Right atrium auricular region (tissue), 2 donors: ENCODE data around the gene TBC1D7. TPM values are rescaled to one million over a fixed set of nuclear protein-coding genes. Genes with fewer than 3 reads are reported as not detected.
A peak's percentile ranks its signal among the peaks of the same experiment; 100 is the strongest.

Experiments used
- DNase-seq: peaks from one replicate; pipeline ENCODE4 v3.0.0-alpha.2; 2019; ENCODE audit warnings: low spot score
- H3K27ac ChIP-seq, 2 donors: fragments of 200-600 bp; sonication (generic); 1 replicate in 1 of 2; 2 replicates in 1 of 2; pipeline ENCODE4 v1.5.1; 2016 to 2019
- H3K27me3 ChIP-seq, 2 donors: fragments of 200-600 bp; sonication (generic); one replicate each; pipeline versions ENCODE4 v1.5.1 to v1.6.0; 2017 to 2019
- H3K36me3 ChIP-seq: fragments of 200-600 bp; sonication (generic); one replicate; pipeline ENCODE4 v1.5.1; 2016
- H3K4me1 ChIP-seq, 2 donors: fragments of 200-600 bp; sonication (generic); one replicate each; pipeline versions ENCODE4 v1.5.1 to v1.6.0; 2017 to 2019
- H3K4me3 ChIP-seq, 2 donors: fragments of 200-600 bp; sonication (generic); 1 replicate in 1 of 2; 2 replicates in 1 of 2; pipeline ENCODE4 v1.5.1; 2017 to 2019; ENCODE audit warnings: mild to moderate bottlenecking in 1 of 2, moderate library complexity in 1 of 2
- H3K9me3 ChIP-seq, 2 donors: fragments of 200-600 bp; sonication (generic); one replicate each; pipeline ENCODE4 v1.5.1; 2019
- total RNA-seq, 2 donors: library from RNA; depleted of rRNA; stranded (reverse); fragments of >200 nt; gene quantifications; one replicate each; pipeline ENCODE4 v1.1.0, GENCODE V29; 2016
- TF ChIP-seq, protein P1 (sequence below), 2 donors: fragments of 200-600 bp; sonication (generic); IDR thresholded peaks; one replicate each; pipeline ENCODE4 v1.5.1; 2019; ENCODE audit warnings: antibody characterized with exemption in 2 of 2

Gene TBC1D7
- total RNA-seq, 2 donors from 2014 or later = 15.0 to 27.0 TPM

DNA sequence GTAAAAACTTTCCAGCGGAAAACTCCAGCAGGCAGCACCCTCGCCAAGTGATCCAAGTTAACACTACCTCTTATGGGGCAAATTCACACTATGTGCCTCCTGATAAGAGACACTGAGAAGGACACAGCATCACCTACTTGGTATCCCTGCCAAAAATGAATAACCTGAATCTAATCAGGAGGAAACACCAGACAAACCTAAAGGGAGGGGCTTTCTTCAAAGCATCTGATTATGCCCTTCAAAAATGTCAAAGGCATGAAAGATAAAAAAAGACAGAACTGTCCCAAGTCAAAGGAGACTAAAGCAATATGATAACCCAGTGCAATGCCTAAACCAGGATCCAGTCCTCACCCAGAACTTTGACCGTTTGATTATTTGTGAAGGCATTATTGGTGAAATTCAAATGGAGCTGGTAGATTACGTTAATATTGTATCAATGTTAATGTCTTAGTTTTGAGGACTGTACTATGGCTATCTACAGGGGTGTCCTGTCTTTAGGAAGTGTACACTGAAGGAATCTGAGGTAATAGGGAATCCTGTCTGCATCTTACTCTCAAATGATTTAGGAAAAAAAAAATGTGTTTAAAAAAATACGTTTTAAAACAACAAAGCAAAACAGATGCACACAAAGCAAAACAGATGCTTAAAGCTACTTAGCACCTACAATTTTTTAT lies 8.3 kb downstream of the TBC1D7 start:
- no peak overlapping the region for H3K4me3 ChIP-seq
- H3K27ac ChIP-seq = no peak overlapping the region
- no peak for DNase-seq
- H3K9me3 ChIP-seq = no peaks in the 10 kb centered on the region
- peaks cover 74% of the 10 kb centered on the region for H3K36me3 ChIP-seq
- TF ChIP-seq, protein P1, sequence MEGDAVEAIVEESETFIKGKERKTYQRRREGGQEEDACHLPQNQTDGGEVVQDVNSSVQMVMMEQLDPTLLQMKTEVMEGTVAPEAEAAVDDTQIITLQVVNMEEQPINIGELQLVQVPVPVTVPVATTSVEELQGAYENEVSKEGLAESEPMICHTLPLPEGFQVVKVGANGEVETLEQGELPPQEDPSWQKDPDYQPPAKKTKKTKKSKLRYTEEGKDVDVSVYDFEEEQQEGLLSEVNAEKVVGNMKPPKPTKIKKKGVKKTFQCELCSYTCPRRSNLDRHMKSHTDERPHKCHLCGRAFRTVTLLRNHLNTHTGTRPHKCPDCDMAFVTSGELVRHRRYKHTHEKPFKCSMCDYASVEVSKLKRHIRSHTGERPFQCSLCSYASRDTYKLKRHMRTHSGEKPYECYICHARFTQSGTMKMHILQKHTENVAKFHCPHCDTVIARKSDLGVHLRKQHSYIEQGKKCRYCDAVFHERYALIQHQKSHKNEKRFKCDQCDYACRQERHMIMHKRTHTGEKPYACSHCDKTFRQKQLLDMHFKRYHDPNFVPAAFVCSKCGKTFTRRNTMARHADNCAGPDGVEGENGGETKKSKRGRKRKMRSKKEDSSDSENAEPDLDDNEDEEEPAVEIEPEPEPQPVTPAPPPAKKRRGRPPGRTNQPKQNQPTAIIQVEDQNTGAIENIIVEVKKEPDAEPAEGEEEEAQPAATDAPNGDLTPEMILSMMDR (IDR thresholded peaks at IDR 0.05) = no peak
- H3K4me1 ChIP-seq = peaks cover 0 to 4% of the 10 kb centered on the region in 2 donors
- no peaks in the 10 kb centered on the region for H3K27me3 ChIP-seq

DNA sequence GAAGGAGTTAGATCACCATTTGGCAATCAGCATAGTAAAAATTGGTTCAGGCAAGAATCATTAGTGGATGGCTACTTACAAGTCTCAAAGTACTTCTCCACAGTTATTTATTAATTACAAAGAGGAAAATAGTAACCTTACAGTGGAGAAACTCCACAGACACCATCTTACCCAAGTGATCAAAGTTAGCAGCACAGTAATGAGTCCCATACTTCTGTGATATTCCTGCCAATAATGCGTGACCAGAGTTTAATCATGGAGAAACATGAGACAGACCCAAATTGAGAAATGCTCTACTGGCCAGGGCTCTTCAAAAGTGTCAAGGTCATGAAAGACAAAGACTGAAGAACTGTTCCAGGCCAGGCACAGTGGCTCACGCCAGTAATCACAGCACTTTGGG lies 9.5 kb downstream of the TBC1D7 start:
- Histone ChIP-seq H3K27ac (no peak overlapping the region), H3K27me3 (no peaks in the 10 kb centered on the region), H3K4me1 (peaks cover 0 to 4% of the 10 kb centered on the region in 2 donors), H3K36me3 (peaks cover 75% of the 10 kb centered on the region), H3K9me3 (no peaks in the 10 kb centered on the region), H3K4me3 (no peak overlapping the region)
- DNase-seq = no peak
- TF ChIP-seq, protein P1 (IDR thresholded peaks at IDR 0.05) = no peak

DNA sequence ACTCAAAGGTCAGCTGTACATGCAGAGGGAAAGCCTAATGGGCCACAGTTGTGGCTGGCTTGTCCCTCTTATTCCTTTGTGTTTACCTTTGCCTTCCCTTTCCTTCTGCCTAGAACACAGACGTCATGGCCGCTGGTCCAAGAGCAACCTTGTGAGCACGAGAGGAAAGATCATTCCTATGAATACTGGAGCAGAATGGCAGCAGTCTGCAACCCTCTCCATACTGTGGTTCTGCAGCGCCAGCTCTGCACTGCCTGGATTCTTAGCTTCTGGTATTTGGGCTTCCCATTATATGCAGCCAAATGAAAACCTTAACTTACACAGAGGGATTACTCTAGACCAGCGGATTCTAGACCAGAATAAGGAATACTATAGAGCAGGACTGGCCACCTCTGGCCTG lies 12.4 kb downstream of the TBC1D7 start:
- Histone ChIP-seq H3K27ac (no peak overlapping the region), H3K27me3 (no peaks in the 10 kb centered on the region), H3K36me3 (peaks cover 69% of the 10 kb centered on the region), H3K4me3 (no peak overlapping the region), H3K4me1 (no peaks in the 10 kb centered on the region), H3K9me3 (no peaks in the 10 kb centered on the region)
- DNase-seq = no peak
- TF ChIP-seq, protein P1 (IDR thresholded peaks at IDR 0.05) = no peak

DNA sequence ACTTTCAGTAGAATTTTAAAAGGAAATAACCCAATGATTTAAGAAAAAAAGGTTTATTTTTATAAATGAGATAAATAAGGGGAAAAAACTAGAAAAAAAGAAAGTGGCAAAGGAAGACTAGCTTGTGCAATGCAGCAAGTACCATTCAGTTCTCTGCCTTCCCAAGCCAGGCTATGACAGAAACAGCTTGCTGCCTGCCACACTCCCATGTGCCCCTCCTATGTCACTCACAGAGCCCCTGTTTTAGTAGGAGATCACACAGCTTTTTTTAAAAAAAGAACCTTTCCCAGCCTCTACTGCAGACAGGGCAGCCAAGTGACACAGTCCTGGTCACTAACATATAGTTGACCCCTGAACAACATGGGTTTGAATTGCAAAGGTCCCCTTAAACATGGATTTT lies 13.5 kb downstream of the TBC1D7 start:
- Histone ChIP-seq H3K4me1 (no peaks in the 10 kb centered on the region), H3K27me3 (no peaks in the 10 kb centered on the region), H3K27ac (no peak overlapping the region), H3K36me3 (peaks cover 58% of the 10 kb centered on the region), H3K4me3 (no peak overlapping the region), H3K9me3 (no peaks in the 10 kb centered on the region)
- TF ChIP-seq, protein P1 (IDR thresholded peaks at IDR 0.05) = no peak
- no peak for DNase-seq

DNA sequence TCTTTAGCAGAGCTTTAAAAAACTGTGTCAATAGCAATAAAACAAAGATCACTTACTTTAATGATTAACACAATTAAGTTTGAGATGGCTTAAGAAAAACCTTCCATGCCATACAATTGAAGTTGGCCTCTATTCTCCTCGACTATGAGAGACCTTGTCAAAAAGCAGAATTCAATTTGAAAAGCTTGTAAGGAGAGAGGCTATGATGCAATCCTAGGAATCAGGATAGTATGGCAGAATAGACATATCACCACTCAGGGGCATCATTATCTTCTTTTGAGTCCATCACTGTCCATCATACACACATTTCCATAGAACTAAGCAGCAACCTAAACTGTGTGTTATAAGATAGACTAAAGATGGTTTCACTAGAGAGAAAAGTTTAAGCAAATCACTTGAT lies 17.2 kb downstream of the TBC1D7 start:
- Histone ChIP-seq H3K9me3 (no peaks in the 10 kb centered on the region), H3K27ac (no peak overlapping the region), H3K4me3 (no peak overlapping the region), H3K4me1 (peaks cover 0 to 8% of the 10 kb centered on the region in 2 donors), H3K27me3 (no peaks in the 10 kb centered on the region), H3K36me3 (peaks cover 38% of the 10 kb centered on the region)
- DNase-seq = no peak
- TF ChIP-seq, protein P1 (IDR thresholded peaks at IDR 0.05) = no peak

DNA sequence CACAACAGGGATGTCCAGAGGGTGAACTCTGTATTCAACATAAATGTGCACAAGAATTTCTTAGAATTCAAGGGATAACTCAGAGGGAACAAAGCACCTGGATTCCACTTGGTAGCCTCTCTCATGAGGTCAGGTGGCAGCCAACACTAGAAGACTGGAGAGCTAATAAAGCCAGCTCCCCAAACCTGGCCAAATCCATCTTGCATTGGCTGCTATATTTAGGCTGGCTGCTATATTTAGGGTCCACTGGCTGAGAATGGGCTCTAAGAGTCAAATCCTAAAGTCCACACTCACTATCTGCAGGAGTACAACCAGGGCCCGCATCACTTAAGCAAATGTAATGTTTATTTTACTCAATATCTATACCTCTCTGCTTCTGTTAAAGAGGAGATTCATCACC lies 20.0 kb downstream of the TBC1D7 start:
- TF ChIP-seq, protein P1 (IDR thresholded peaks at IDR 0.05) = no peak
- Histone ChIP-seq H3K4me1 (peaks cover 0 to 23% of the 10 kb centered on the region in 2 donors), H3K27ac (peak overlapping the region; percentile 34 to 37), H3K9me3 (no peaks in the 10 kb centered on the region), H3K27me3 (no peaks in the 10 kb centered on the region), H3K36me3 (peaks cover 17% of the 10 kb centered on the region), H3K4me3 (no peak overlapping the region)
- DNase-seq = no peak
